Memory B cell (primary cell): ENCODE results near the gene TLR4.

ENCODE experiments used
- ATAC-seq: fragments of 150-1000 bp; cut with Tn5 transposase; 2 replicates; pipeline ENCODE4 v1.10.0; 2021; ENCODE audit warnings: low read depth, mild to moderate bottlenecking, moderate library complexity
- DNase-seq, 2 donors: peaks; one replicate each; pipeline ENCODE4 v3.0.0; 2022; ENCODE audit warnings: low spot score in 2 of 2
- H3K27ac Mint-ChIP-seq: one replicate; pipeline ENCODE4 v1.8.0; 2022; ENCODE audit warnings: mild to moderate bottlenecking, moderate library complexity, mixed read lengths
- H3K27me3 Mint-ChIP-seq: one replicate; pipeline ENCODE4 v1.8.0; 2022; ENCODE audit warnings: mixed read lengths
- H3K36me3 Mint-ChIP-seq: one replicate; pipeline ENCODE4 v1.8.0; 2022; ENCODE audit warnings: mild to moderate bottlenecking, mixed read lengths
- H3K4me1 Mint-ChIP-seq: one replicate; pipeline ENCODE4 v1.8.0; 2022; ENCODE audit warnings: mixed read lengths
- H3K4me3 Mint-ChIP-seq: one replicate; pipeline ENCODE4 v1.8.0; 2022; ENCODE audit warnings: mild to moderate bottlenecking, moderate library complexity, mixed read lengths
- H3K9me3 Mint-ChIP-seq: one replicate; pipeline ENCODE4 v1.8.0; 2022; ENCODE audit warnings: mixed read lengths

Gene TLR4

GRCh38 chr9:117696154-117696553, 8.0 kb upstream of the TLR4 start:
- H3K4me3 Mint-ChIP-seq = no peak overlapping the region
- no peak overlapping the region for H3K27ac Mint-ChIP-seq
- H3K9me3 Mint-ChIP-seq = peaks cover 2% of the 10 kb centered on the region
- DNase-seq (no peak), ATAC-seq (no peak)
- H3K27me3 Mint-ChIP-seq = peaks cover 3% of the 10 kb centered on the region
- H3K36me3 Mint-ChIP-seq = no peaks in the 10 kb centered on the region
- peaks cover 5% of the 10 kb centered on the region for H3K4me1 Mint-ChIP-seq

GRCh38 chr9:117697046-117697445, 7.2 kb upstream of the TLR4 start:
- Mint-ChIP-seq H3K27me3 (peaks cover 3% of the 10 kb centered on the region), H3K36me3 (no peaks in the 10 kb centered on the region), H3K4me3 (no peak overlapping the region), H3K27ac (no peak overlapping the region), H3K9me3 (peaks cover 2% of the 10 kb centered on the region), H3K4me1 (peaks cover 5% of the 10 kb centered on the region)
- DNase-seq (no peak), ATAC-seq (no peak)

- H3K27me3 Mint-ChIP-seq = no peaks in the 10 kb centered on the region
- ATAC-seq (no peak), DNase-seq (no peak)
- peaks cover 3% of the 10 kb centered on the region for H3K36me3 Mint-ChIP-seq
- peaks cover 29% of the 10 kb centered on the region for H3K4me1 Mint-ChIP-seq
- no peaks in the 10 kb centered on the region for H3K9me3 Mint-ChIP-seq
- peak overlapping the region; percentile 87 for H3K27ac Mint-ChIP-seq
- H3K4me3 Mint-ChIP-seq = peak overlapping the region; percentile 87
These were observed 666 bp upstream of the TLR4 start for GRCh38 chr9:117703537-117703936.

DNA sequence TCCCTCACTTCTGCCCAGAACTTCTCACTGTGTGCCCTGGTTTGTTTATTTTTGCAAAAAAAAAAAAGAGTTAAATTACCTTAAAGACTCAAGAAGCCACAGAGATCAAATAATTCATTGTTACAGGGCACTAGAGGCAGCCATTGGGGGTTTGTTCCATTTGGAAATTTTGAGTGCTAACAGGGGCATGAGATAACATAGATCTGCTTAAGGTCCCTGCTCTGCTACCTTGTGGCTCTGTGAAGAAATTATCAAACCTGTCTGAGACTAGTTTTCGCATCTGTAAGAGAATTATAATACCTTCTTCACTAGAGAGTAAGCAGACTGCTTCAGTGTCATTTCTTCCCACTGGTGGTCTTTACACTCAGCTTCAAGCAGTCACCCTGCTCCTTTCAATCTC, 394 bp downstream of the TLR4 start:
- Mint-ChIP-seq H3K4me1 (peaks cover 29% of the 10 kb centered on the region), H3K4me3 (peak overlapping the region; percentile 87), H3K27me3 (no peaks in the 10 kb centered on the region), H3K36me3 (peaks cover 10% of the 10 kb centered on the region), H3K27ac (peak overlapping the region; percentile 87), H3K9me3 (no peaks in the 10 kb centered on the region)
- DNase-seq (no peak), ATAC-seq (peak; percentile 17)

DNA sequence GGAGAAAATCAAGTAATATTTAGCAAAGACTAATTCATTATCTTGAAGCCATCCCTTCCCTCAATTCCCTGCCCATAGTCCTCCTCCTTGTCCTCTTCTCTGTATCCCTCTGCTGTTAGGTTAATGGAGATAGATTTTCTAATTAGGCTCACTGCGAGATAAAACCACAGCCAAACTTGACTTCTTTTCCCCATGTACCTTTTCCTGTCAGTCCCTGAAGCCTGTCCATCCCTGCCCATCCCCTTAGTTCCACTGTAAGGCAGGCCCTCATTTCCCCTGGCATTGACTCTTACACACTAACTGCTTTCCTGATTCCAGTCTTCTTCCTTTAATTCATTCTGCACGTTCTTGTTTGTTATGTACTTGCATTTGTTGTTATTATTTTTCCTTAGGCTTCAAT, 1.2 kb downstream of the TLR4 start:
- no peak for ATAC-seq
- Mint-ChIP-seq H3K4me3 (peak overlapping the region; percentile 87), H3K27ac (peak overlapping the region; percentile 87), H3K36me3 (peaks cover 14% of the 10 kb centered on the region), H3K4me1 (peaks cover 29% of the 10 kb centered on the region), H3K9me3 (no peaks in the 10 kb centered on the region), H3K27me3 (no peaks in the 10 kb centered on the region)
- DNase-seq = no peak

- DNase-seq (no peak), ATAC-seq (no peak)
- no peak overlapping the region for H3K27ac Mint-ChIP-seq
- peaks cover 18% of the 10 kb centered on the region for H3K36me3 Mint-ChIP-seq
- H3K27me3 Mint-ChIP-seq = no peaks in the 10 kb centered on the region
- H3K9me3 Mint-ChIP-seq = no peaks in the 10 kb centered on the region
- H3K4me3 Mint-ChIP-seq = no peak overlapping the region
- H3K4me1 Mint-ChIP-seq = peaks cover 29% of the 10 kb centered on the region
These were observed 2.4 kb downstream of the TLR4 start for GRCh38 chr9:117706421-117707116.

GRCh38 chr9:117707561-117707960, 3.4 kb downstream of the TLR4 start:
- peaks cover 29% of the 10 kb centered on the region for H3K4me1 Mint-ChIP-seq
- DNase-seq = no peak
- H3K9me3 Mint-ChIP-seq = no peaks in the 10 kb centered on the region
- H3K36me3 Mint-ChIP-seq = peaks cover 23% of the 10 kb centered on the region
- H3K27me3 Mint-ChIP-seq = no peaks in the 10 kb centered on the region
- ATAC-seq = no peak
- no peak overlapping the region for H3K4me3 Mint-ChIP-seq
- no peak overlapping the region for H3K27ac Mint-ChIP-seq

- no peak for ATAC-seq
- H3K4me3 Mint-ChIP-seq = no peak overlapping the region
- no peak for DNase-seq
- no peaks in the 10 kb centered on the region for H3K9me3 Mint-ChIP-seq
- peaks cover 14% of the 10 kb centered on the region for H3K4me1 Mint-ChIP-seq
- H3K27ac Mint-ChIP-seq = no peak overlapping the region
- no peaks in the 10 kb centered on the region for H3K27me3 Mint-ChIP-seq
- peaks cover 31% of the 10 kb centered on the region for H3K36me3 Mint-ChIP-seq
These were observed 5.7 kb downstream of the TLR4 start for GRCh38 chr9:117709936-117710335.

DNA sequence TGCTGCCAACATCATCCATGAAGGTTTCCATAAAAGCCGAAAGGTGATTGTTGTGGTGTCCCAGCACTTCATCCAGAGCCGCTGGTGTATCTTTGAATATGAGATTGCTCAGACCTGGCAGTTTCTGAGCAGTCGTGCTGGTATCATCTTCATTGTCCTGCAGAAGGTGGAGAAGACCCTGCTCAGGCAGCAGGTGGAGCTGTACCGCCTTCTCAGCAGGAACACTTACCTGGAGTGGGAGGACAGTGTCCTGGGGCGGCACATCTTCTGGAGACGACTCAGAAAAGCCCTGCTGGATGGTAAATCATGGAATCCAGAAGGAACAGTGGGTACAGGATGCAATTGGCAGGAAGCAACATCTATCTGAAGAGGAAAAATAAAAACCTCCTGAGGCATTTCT, 10.1 kb downstream of the TLR4 start:
- H3K4me1 Mint-ChIP-seq = peaks cover 21% of the 10 kb centered on the region
- H3K9me3 Mint-ChIP-seq = no peaks in the 10 kb centered on the region
- DNase-seq (no peak), ATAC-seq (no peak)
- no peaks in the 10 kb centered on the region for H3K27me3 Mint-ChIP-seq
- H3K4me3 Mint-ChIP-seq = no peak overlapping the region
- H3K36me3 Mint-ChIP-seq = peaks cover 22% of the 10 kb centered on the region
- no peak overlapping the region for H3K27ac Mint-ChIP-seq

- Mint-ChIP-seq H3K9me3 (no peaks in the 10 kb centered on the region), H3K27me3 (no peaks in the 10 kb centered on the region), H3K27ac (no peak overlapping the region), H3K4me3 (no peak overlapping the region), H3K36me3 (peaks cover 17% of the 10 kb centered on the region), H3K4me1 (peaks cover 21% of the 10 kb centered on the region)
- ATAC-seq (no peak), DNase-seq (no peak)
These were observed 11.3 kb downstream of the TLR4 start for GRCh38 chr9:117715411-117715989.

DNA sequence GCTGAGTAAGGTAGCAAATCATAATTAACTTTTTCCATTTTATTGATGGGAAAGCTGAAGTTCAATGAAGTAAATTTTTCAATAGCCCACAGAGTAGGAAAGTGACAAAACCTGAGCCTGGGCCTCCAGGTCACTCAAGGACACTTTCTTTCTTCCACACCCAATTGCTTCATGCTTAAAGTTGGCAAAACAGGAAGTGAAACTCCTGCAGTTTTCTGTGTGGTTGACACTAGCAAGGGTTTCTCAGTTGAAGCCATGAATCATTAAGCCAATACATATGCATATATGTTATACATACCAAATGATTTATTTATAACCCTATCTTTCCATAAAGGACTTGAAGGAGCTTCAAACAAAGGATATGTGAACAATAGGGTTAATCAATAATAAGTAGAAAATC, 13.9 kb downstream of the TLR4 start:
- H3K36me3 Mint-ChIP-seq = peaks cover 5% of the 10 kb centered on the region
- ATAC-seq = peak; percentile 99
- H3K9me3 Mint-ChIP-seq = no peaks in the 10 kb centered on the region
- H3K4me1 Mint-ChIP-seq = peaks cover 21% of the 10 kb centered on the region
- H3K4me3 Mint-ChIP-seq = peak overlapping the region; percentile 54
- H3K27me3 Mint-ChIP-seq = no peaks in the 10 kb centered on the region
- DNase-seq = peak; percentile 19 to 51
- H3K27ac Mint-ChIP-seq = peak overlapping the region; percentile 15

- peak; percentile 3 for ATAC-seq
- no peak for DNase-seq
- Mint-ChIP-seq H3K4me1 (peaks cover 21% of the 10 kb centered on the region), H3K27me3 (no peaks in the 10 kb centered on the region), H3K4me3 (no peak overlapping the region), H3K9me3 (no peaks in the 10 kb centered on the region), H3K36me3 (peaks cover 2% of the 10 kb centered on the region), H3K27ac (no peak overlapping the region)
These were observed 14.5 kb downstream of the TLR4 start for GRCh38 chr9:117718701-117719100.

DNA sequence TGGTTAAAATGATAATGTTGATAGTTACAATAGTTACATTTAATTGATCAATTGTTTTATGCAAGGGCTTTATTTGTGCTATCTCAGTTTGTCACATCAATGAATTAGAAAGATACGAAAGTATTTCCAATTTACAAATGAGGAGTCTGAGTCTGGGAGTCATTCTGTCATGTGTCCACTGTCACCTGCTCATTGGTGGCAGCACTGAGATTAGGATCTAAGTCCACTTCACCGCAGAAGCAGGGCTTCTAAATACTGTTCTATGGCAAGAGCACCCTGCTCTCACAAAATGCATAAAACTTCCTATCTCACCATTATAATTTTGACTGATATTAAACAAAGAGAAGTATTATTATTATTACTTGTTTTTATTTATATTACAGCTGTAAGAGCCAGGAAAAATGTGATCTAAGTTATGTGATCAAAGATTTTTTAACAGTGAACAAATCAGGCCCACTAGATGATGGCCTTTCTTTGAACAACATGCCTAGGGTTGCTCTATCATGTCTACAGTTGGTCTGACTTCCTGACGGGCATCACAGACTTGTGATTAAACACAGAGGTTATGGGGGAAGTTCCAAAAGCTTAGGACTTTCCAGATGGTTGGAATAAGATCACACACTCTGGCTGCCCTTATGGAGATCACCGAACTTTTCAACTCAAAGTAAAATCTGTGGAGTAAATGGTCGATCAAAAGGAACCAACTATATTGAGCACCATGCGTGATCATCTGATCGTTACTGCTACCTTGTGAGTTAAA, 15.1 kb downstream of the TLR4 start:
- Mint-ChIP-seq H3K36me3 (peaks cover 2% of the 10 kb centered on the region), H3K27me3 (no peaks in the 10 kb centered on the region), H3K9me3 (no peaks in the 10 kb centered on the region), H3K27ac (no peak overlapping the region), H3K4me3 (no peak overlapping the region), H3K4me1 (peaks cover 26% of the 10 kb centered on the region)
- ATAC-seq (no peak), DNase-seq (no peak)

- Mint-ChIP-seq H3K27ac (no peak overlapping the region), H3K36me3 (peaks cover 2% of the 10 kb centered on the region), H3K27me3 (no peaks in the 10 kb centered on the region)
These were observed 15.9 kb downstream of the TLR4 start for GRCh38 chr9:117720066-117720465.

More at GRCh38 chr9:117720066-117720465, 15.9 kb downstream of the TLR4 start:
- ATAC-seq (no peak), DNase-seq (no peak)
- peaks cover 27% of the 10 kb centered on the region for H3K4me1 Mint-ChIP-seq
- no peaks in the 10 kb centered on the region for H3K9me3 Mint-ChIP-seq
- no peak overlapping the region for H3K4me3 Mint-ChIP-seq
